NCI-H226 (cell line): Measurements from ENCODE around the gene COL4A2.

ENCODE experiments used
- DNase-seq: peaks from one replicate; pipeline ENCODE4 v3.0.0-alpha.2; 2015

The COL4A2 gene

GRCh38 chr13:110405597-110406450 lies 98.7 kb downstream of the COL4A2 start:
- DNase-seq, result no peak

DNA sequence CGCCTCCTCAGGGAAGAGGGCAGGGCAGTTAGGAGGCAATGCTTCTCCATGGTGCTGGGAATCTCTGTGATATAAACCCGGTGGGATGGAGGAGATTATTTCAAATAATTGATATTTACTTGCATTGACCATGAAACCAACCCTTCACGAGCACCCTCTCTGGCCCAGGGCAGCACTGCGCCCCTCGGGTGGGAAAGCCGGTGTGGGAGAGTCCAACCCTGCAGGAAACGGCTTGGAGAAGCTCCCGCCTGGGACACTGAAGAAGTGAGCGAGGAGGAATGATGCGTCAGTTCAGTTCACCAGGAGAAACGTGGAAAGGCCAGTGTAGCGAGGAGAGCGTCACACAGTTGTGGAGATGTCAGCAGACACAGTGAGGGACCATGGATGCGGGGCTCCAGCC lies 99.9 kb downstream of the COL4A2 start:
- DNase-seq, result no peak

- DNase-seq, result no peak
Measured at GRCh38 chr13:110407531-110407930, 100.4 kb downstream of the COL4A2 start.

- DNase-seq, result no peak
Measured at GRCh38 chr13:110408286-110408685, 101.2 kb downstream of the COL4A2 start.

GRCh38 chr13:110409581-110409992 lies 102.5 kb downstream of the COL4A2 start:
- no peak for DNase-seq

- DNase-seq, result no peak
Measured at GRCh38 chr13:110410000-110410399, 102.9 kb downstream of the COL4A2 start.

GRCh38 chr13:110410936-110411687 lies 104.0 kb downstream of the COL4A2 start:
- no peak for DNase-seq

DNA sequence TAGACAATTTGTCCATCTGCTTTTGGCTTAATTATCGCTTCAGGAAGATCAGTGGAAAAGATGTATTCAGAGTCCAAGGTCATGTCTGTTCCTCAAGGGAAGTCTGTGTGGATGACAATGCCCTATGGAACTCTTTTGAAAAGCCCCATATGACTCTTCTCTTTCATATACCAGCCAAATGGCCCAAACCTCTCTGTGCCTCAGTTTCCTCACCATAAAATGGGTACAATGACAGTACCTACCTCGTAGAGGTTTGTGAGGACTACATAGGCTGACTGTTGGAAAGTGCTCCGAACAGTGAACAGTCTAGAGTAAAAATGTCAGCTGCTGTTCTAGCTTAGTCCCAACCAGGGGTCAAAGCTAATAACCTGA lies 104.6 kb downstream of the COL4A2 start:
- no peak for DNase-seq

GRCh38 chr13:110412132-110412914 lies 105.2 kb downstream of the COL4A2 start:
- peak; percentile 98 for DNase-seq

- no peak for DNase-seq
Measured at GRCh38 chr13:110413016-110413675, 106.1 kb downstream of the COL4A2 start.

- no peak for DNase-seq
Measured at GRCh38 chr13:110413676-110414040, 106.6 kb downstream of the COL4A2 start.

- DNase-seq, result no peak
Measured at GRCh38 chr13:110414283-110414682, 107.2 kb downstream of the COL4A2 start.

GRCh38 chr13:110414931-110415330 lies 107.8 kb downstream of the COL4A2 start:
- no peak for DNase-seq

GRCh38 chr13:110415669-110416068 lies 108.6 kb downstream of the COL4A2 start:
- peak; percentile 12 for DNase-seq

- DNase-seq, result no peak
Measured at GRCh38 chr13:110416131-110417025, 109.3 kb downstream of the COL4A2 start.

- DNase-seq, result no peak
Measured at GRCh38 chr13:110418944-110419343, 111.9 kb downstream of the COL4A2 start.

DNA sequence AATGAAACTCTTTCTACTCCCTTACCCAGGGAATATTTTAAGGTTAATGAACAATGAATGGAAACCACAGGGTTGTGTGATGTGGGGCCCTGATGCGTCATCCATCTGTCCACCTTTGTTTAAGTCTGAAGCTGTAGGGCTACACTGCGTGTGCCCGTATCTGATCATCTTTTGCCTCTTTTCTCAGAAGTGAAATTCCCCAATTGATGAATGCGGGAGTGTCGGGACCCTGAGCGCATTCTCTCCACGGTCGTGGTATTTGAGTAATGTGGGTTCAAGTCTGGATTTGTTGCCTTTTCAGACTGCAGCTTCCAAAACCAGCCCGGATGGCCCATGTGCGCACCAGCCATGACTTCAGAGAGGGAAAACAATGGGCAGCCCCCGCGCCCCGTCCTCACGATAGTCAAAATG lies 112.3 kb downstream of the COL4A2 start:
- no peak for DNase-seq

GRCh38 chr13:110419946-110420345 lies 112.9 kb downstream of the COL4A2 start:
- no peak for DNase-seq

- DNase-seq, result no peak
Measured at GRCh38 chr13:110420626-110421025, 113.5 kb downstream of the COL4A2 start.

DNA sequence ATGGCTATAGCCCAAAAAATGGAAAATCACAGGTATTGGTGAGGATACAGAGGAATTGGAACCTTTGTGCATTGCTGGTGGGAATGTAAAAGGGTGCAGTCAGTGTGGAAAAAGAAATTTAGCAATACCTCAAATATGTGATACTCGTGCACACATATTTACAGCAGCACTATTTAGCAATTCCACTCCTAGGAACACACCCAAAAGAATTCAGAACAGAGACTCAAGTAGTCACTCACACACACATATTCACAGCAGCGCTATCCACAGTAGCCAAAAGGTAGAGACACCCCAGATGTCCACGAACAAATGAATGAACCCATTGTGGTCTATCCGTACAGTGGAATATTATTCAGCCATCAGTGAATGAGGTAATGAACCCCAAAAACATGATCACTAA lies 114.0 kb downstream of the COL4A2 start:
- no peak for DNase-seq

GRCh38 chr13:110421696-110422385 lies 114.8 kb downstream of the COL4A2 start:
- DNase-seq, result no peak
